K562 (cell line): ENCODE measurements around the gene TMEM176B. TPM values are rescaled to one million over a fixed set of nuclear protein-coding genes. Genes with fewer than 3 reads are reported as not detected.

Experiments
- GABPA ChIP-seq: fragments of 200-800 bp; sonication (Bioruptor generic); conservative IDR thresholded peaks from 2 replicates; pipeline ENCODE4 v1.6.1; 2016; ENCODE audit warnings: low read depth, missing genetic modification characterization, missing compliant biosample characterization
- ZNF274 ChIP-seq: IDR thresholded peaks from 2 replicates; pipeline ENCODE4 v1.6.1; 2011; ENCODE audit warnings: low read depth, mild to moderate bottlenecking, low read length, moderate library complexity, borderline replicate concordance
- ZNF407 ChIP-seq: fragments of 450-650 bp; IDR thresholded peaks from 2 replicates; pipeline ENCODE4 v1.6.1; 2016; ENCODE audit warnings: low read depth
- polyA plus RNA-seq, 8 experiments: library from polyadenylated mRNA; depleted of rRNA in 4 of 8; stranded (reverse) in 5 of 8; unstranded in 3 of 8; fragments of >200 nt; fragmentation: Nextera tagmentation in 2 of 8; fragmentation: Illumina TruSeq in 1 of 8; extraction: Ambion mirVana in 2 of 8; extraction: Trizol in 1 of 8; gene quantifications; 2 replicates each; pipeline versions ENCODE4 v1.2.1 to v1.2.3, GENCODE V29; 2011 to 2014; ENCODE audit warnings: inconsistent platforms in 1 of 8, missing spikeins in 1 of 8
- total RNA-seq, 7 experiments: library from RNA; depleted of rRNA in 6 of 7; stranded (reverse); fragments of >200 nt in 6 of 7; fragmentation: Illumina TruSeq in 2 of 7; extraction: Trizol in 2 of 7; gene quantifications; 2 replicates each; pipeline versions ENCODE4 v1.2.1 to v1.2.3, GENCODE V29; 2011 to 2021; ENCODE audit warnings: low replicate concordance in 1 of 7

Gene TMEM176B
- total and polyA plus RNA-seq, 9 of the 15 experiments (the other 6 are each of a cell fraction or from before 2014, with no cell fraction given), result 0.19 to 0.60 TPM; not detected in 7

- TF ChIP-seq ZNF407, result no peak
- TF ChIP-seq GABPA, result no peak
- no peak for TF ChIP-seq ZNF274
- TF ChIP-seq, all 486 proteins: peak for 0
These were observed 18.8 kb upstream of the TMEM176B start (continued) for GRCh38 chr7:150818971-150819370.
